ENCODE data around the gene DNM1L. TPM values are rescaled to one million over a fixed set of nuclear protein-coding genes. Genes with fewer than 3 reads are reported as not detected.
"Not testable (repeated sequence)": the region's sequence is repeated elsewhere in the genome, so short reads cannot be mapped to it uniquely, and the experiment has no call there.

Gene DNM1L
- total RNA-seq, 1 donor from 2014 or later, result 167 TPM

DNA sequence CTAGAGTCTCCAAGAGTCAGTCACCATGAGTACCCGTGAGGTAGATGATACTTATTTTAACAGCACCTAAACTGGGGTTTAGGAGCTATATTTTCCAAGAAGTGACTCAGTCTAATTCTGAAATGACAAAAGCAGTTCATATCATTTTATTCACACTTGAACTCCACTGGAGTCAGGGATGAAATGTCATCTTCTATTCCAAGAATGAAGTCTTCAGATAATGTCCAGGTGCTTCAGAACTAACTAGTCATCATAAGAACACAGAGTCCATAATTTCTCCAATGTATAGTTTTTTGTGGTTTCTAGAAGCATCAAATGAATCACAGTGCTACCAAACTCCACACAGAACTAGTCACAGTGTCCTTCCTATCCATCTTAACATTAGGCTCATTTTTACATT lies 13.3 kb downstream of the DNM1L start:
- Mint-ChIP-seq H3K4me1 (ENCODE audit: low read depth, unreplicated experiment) (peaks cover 25% of the 10 kb centered on the region), H3K4me3 (ENCODE audit: unreplicated experiment) (no peak overlapping the region), H3K9me3 (ENCODE audit: unreplicated experiment) (peaks cover 6% of the 10 kb centered on the region), H3K27me3 (ENCODE audit: unreplicated experiment) (peaks cover 2% of the 10 kb centered on the region), H3K27ac (ENCODE audit: unreplicated experiment) (no peak overlapping the region), H3K36me3 (ENCODE audit: unreplicated experiment) (peaks cover 5% of the 10 kb centered on the region)
- no peak for DNase-seq
- TF ChIP-seq CTCF (IDR thresholded peaks at IDR 0.05; ENCODE audit: partially characterized antibody, unreplicated experiment), result no peak

- no peak for DNase-seq
- H3K27ac Mint-ChIP-seq (ENCODE audit: unreplicated experiment), result no peak overlapping the region
- peaks cover 2% of the 10 kb centered on the region for H3K27me3 Mint-ChIP-seq (ENCODE audit: unreplicated experiment)
These were observed 13.9 kb downstream of the DNM1L start for GRCh38 chr12:32693036-32693435.

GRCh38 chr12:32695787-32696186 lies 16.7 kb downstream of the DNM1L start:
- H3K36me3 Mint-ChIP-seq (ENCODE audit: unreplicated experiment), result peaks cover 5% of the 10 kb centered on the region

More at GRCh38 chr12:32693036-32693435, 13.9 kb downstream of the DNM1L start:
- Mint-ChIP-seq H3K36me3 (ENCODE audit: unreplicated experiment) (peaks cover 5% of the 10 kb centered on the region), H3K4me3 (ENCODE audit: unreplicated experiment) (no peak overlapping the region), H3K4me1 (ENCODE audit: low read depth, unreplicated experiment) (peaks cover 27% of the 10 kb centered on the region), H3K9me3 (ENCODE audit: unreplicated experiment) (peaks cover 6% of the 10 kb centered on the region)
- no peak for TF ChIP-seq CTCF (IDR thresholded peaks at IDR 0.05; ENCODE audit: partially characterized antibody, unreplicated experiment)

DNA sequence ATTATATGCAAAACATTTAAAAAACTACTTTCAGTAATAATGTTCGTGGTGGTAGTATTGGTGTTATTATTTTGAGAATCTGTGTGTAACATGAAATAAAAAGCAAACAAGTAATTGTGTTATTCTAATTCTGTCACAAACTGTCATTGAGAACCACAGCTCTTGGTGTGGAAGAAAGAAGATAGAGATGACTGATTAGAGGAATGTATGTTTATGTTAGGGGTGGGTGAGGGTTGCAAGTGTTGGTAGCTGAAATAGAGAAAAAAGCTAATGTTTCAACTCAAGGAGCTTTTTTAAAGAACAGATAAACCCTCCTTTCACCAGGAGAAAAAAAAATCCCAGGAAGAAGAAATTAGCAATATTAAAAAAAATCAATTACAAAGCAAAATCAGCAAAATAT lies 18.3 kb downstream of the DNM1L start:
- H3K27me3 Mint-ChIP-seq (ENCODE audit: unreplicated experiment), result no peaks in the 10 kb centered on the region
- H3K36me3 Mint-ChIP-seq (ENCODE audit: unreplicated experiment), result peaks cover 5% of the 10 kb centered on the region
- no peak for DNase-seq
- H3K9me3 Mint-ChIP-seq (ENCODE audit: unreplicated experiment), result peaks cover 7% of the 10 kb centered on the region
- peak overlapping the region; percentile 89 for H3K27ac Mint-ChIP-seq (ENCODE audit: unreplicated experiment)
- H3K4me1 Mint-ChIP-seq (ENCODE audit: low read depth, unreplicated experiment), result peaks cover 13% of the 10 kb centered on the region
- no peak for TF ChIP-seq CTCF (IDR thresholded peaks at IDR 0.05; ENCODE audit: partially characterized antibody, unreplicated experiment)
- H3K4me3 Mint-ChIP-seq (ENCODE audit: unreplicated experiment), result peak overlapping the region; percentile 37

More at GRCh38 chr12:32695787-32696186, 16.7 kb downstream of the DNM1L start:
- Mint-ChIP-seq H3K4me1 (ENCODE audit: low read depth, unreplicated experiment) (peaks cover 20% of the 10 kb centered on the region), H3K27me3 (ENCODE audit: unreplicated experiment) (no peaks in the 10 kb centered on the region), H3K27ac (ENCODE audit: unreplicated experiment) (peak overlapping the region; percentile 43), H3K9me3 (ENCODE audit: unreplicated experiment) (peaks cover 6% of the 10 kb centered on the region), H3K4me3 (ENCODE audit: unreplicated experiment) (no peak overlapping the region)
- no peak for TF ChIP-seq CTCF (IDR thresholded peaks at IDR 0.05; ENCODE audit: partially characterized antibody, unreplicated experiment)
- no peak for DNase-seq

DNA sequence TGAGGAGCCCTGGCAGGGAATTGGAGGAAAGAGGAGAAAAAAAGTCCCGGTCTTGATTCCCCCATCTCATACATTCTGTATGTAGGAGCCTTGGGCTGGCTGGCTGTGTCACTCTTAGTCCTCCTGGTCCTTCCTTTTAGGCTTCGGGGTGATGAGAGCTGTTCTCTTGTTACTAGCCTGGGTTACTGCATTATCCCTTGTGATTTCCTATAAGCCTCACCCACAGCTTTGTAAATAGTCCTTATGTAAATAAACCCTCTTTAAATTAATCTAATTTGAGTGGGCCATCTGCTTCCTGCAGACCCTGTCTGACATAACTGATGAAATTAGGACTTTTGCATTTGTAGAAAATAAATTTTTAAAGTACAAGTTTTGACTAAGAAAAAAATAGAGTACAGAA lies 19.2 kb downstream of the DNM1L start:
- DNase-seq, result no peak
- peaks cover 7% of the 10 kb centered on the region for H3K9me3 Mint-ChIP-seq (ENCODE audit: unreplicated experiment)
- no peak for TF ChIP-seq CTCF (IDR thresholded peaks at IDR 0.05; ENCODE audit: partially characterized antibody, unreplicated experiment)
- no peak overlapping the region for H3K4me3 Mint-ChIP-seq (ENCODE audit: unreplicated experiment)
- H3K36me3 Mint-ChIP-seq (ENCODE audit: unreplicated experiment), result peaks cover 5% of the 10 kb centered on the region
- H3K27me3 Mint-ChIP-seq (ENCODE audit: unreplicated experiment), result no peaks in the 10 kb centered on the region
- H3K4me1 Mint-ChIP-seq (ENCODE audit: low read depth, unreplicated experiment), result peaks cover 13% of the 10 kb centered on the region
- peak overlapping the region; percentile 83 for H3K27ac Mint-ChIP-seq (ENCODE audit: unreplicated experiment)

DNA sequence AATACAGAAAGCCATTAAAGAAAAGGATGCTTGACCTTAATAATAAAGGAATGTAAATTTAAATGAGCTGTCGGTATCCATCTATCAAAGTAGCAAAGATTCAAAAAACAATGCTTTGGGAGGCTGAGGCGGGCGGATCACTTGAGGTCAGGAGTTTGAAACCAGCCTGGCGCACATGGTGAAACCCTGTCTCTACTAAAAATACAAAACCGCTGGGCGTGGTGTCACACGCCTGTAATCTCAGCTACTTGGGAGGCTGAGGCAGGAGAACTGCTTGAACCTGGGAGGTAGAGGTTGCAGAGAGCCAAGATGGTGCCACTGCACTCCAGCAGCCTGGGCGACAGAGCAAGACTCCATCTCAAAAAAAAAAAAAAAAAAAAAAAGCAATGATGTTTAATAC lies 20.3 kb downstream of the DNM1L start:
- not testable (repeated sequence) for H3K27me3 Mint-ChIP-seq (ENCODE audit: unreplicated experiment); DNase-seq; H3K4me3 Mint-ChIP-seq (ENCODE audit: unreplicated experiment); H3K27ac Mint-ChIP-seq (ENCODE audit: unreplicated experiment); H3K9me3 Mint-ChIP-seq (ENCODE audit: unreplicated experiment); H3K36me3 Mint-ChIP-seq (ENCODE audit: unreplicated experiment)
- peaks cover 13% of the 10 kb centered on the region for H3K4me1 Mint-ChIP-seq (ENCODE audit: low read depth, unreplicated experiment)
